Stimulated activated CD8-positive, alpha-beta memory T cell treated with anti-CD3 and anti-CD28 coated beads, Interleukin-7, amount 100 ng/mL, for 24 hours (primary cell): Measurements from ENCODE around the gene ABCC4.

Experiments used
- DNase-seq: peaks from one replicate; pipeline ENCODE4 v3.0.0-alpha.2; 2020; ENCODE audit warnings: low read depth

ABCC4 gene

GRCh38 chr13:94994506-94994905 lies 306.7 kb downstream of the ABCC4 start:
- DNase-seq = no peak

- no peak for DNase-seq
Measured at GRCh38 chr13:94993616-94994015, 307.6 kb downstream of the ABCC4 start.

- no peak for DNase-seq
Measured at GRCh38 chr13:94992036-94992960, 309.0 kb downstream of the ABCC4 start.

- no peak for DNase-seq
Measured at GRCh38 chr13:94988654-94989053, 312.6 kb downstream of the ABCC4 start.

GRCh38 chr13:94987869-94988268 lies 313.4 kb downstream of the ABCC4 start:
- DNase-seq = no peak

GRCh38 chr13:94987081-94987480 lies 314.2 kb downstream of the ABCC4 start:
- no peak for DNase-seq

- no peak for DNase-seq
Measured at GRCh38 chr13:94984958-94985357, 316.3 kb downstream of the ABCC4 start.

GRCh38 chr13:94978516-94978915 lies 322.7 kb downstream of the ABCC4 start:
- DNase-seq = no peak

GRCh38 chr13:94974015-94974951 lies 327.0 kb downstream of the ABCC4 start:
- DNase-seq = no peak

GRCh38 chr13:94972262-94972661 lies 329.0 kb downstream of the ABCC4 start:
- no peak for DNase-seq
